ENCODE results near the gene KCNIP4. TPM values are rescaled to one million over a fixed set of nuclear protein-coding genes. Genes with fewer than 3 reads are reported as not detected.

Gene KCNIP4
- total RNA-seq, 1 donor from 2014 or later, result 0.39 TPM

GRCh38 chr4:21726255-21726815 lies 222.2 kb downstream of the KCNIP4 start:
- no peaks in the 10 kb centered on the region for H3K36me3 Mint-ChIP-seq
- Histone ChIP-seq H3K27me3 (no peaks in the 10 kb centered on the region), H4K20me1 (ENCODE audit: low read depth) (no peaks in the 10 kb centered on the region), H3K36me3 (no peaks in the 10 kb centered on the region), H3F3A (ENCODE audit: low read depth) (no peaks in the 10 kb centered on the region), H3K4me2 (no peak overlapping the region), H3K4me1 (no peaks in the 10 kb centered on the region), H3K4me3 (no peak overlapping the region), H3K27ac (no peak overlapping the region), H3K9ac (no peak overlapping the region), H2AFZ (replicated peaks) (peak overlapping the region; percentile 61), H3K79me2 (ENCODE audit: low read depth) (no peaks in the 10 kb centered on the region), H3K9me3 (ENCODE audit: low read depth) (no peaks in the 10 kb centered on the region)
- no peak overlapping the region for H3K27ac Mint-ChIP-seq
- H3K4me3 Mint-ChIP-seq, result no peak overlapping the region
- peaks cover 2% of the 10 kb centered on the region for H3K9me3 Mint-ChIP-seq
- no peaks in the 10 kb centered on the region for H3K27me3 Mint-ChIP-seq (ENCODE audit: insufficient read depth, low read depth)
- no peak for DNase-seq (ENCODE audit: low spot score)
- H3K4me1 Mint-ChIP-seq, result no peaks in the 10 kb centered on the region
- TF ChIP-seq CTCF (IDR thresholded peaks at IDR 0.05), result no peak
- TF ChIP-seq EZH2 (IDR thresholded peaks at IDR 0.05), result no peak
- no peak for TF ChIP-seq EZH2phosphoT487 (IDR thresholded peaks at IDR 0.05)

GRCh38 chr4:21722157-21722839 lies 226.3 kb downstream of the KCNIP4 start:
- H3K4me1 ChIP-seq, result no peaks in the 10 kb centered on the region
- no peaks in the 10 kb centered on the region for H3K36me3 ChIP-seq
- no peaks in the 10 kb centered on the region for H3K36me3 Mint-ChIP-seq
- H3K9me3 Mint-ChIP-seq, result peaks cover 2% of the 10 kb centered on the region
- peaks cover 2% of the 10 kb centered on the region for H3K27me3 Mint-ChIP-seq (ENCODE audit: insufficient read depth, low read depth)
- H3K4me3 Mint-ChIP-seq, result no peak overlapping the region
- H3K9ac ChIP-seq, result no peak overlapping the region
- no peaks in the 10 kb centered on the region for H4K20me1 ChIP-seq (ENCODE audit: low read depth)
- H3K4me2 ChIP-seq, result no peak overlapping the region
- H3K27ac Mint-ChIP-seq, result no peak overlapping the region
- no peak overlapping the region for H3K27ac ChIP-seq
- no peak overlapping the region for H3K4me3 ChIP-seq
- H3K79me2 ChIP-seq (ENCODE audit: low read depth), result no peaks in the 10 kb centered on the region
- no peaks in the 10 kb centered on the region for H3K27me3 ChIP-seq
- H3F3A ChIP-seq (ENCODE audit: low read depth), result no peaks in the 10 kb centered on the region
- no peaks in the 10 kb centered on the region for H3K9me3 ChIP-seq (ENCODE audit: low read depth)
- H3K4me1 Mint-ChIP-seq, result no peaks in the 10 kb centered on the region
- no peak overlapping the region for H2AFZ ChIP-seq (replicated peaks)
- no peak for DNase-seq (ENCODE audit: low spot score)
- TF ChIP-seq CTCF (IDR thresholded peaks at IDR 0.05), result no peak
- no peak for TF ChIP-seq EZH2phosphoT487 (IDR thresholded peaks at IDR 0.05)
- TF ChIP-seq EZH2 (IDR thresholded peaks at IDR 0.05), result no peak

- H4K20me1 ChIP-seq (ENCODE audit: low read depth), result no peaks in the 10 kb centered on the region
- no peak for TF ChIP-seq EZH2 (IDR thresholded peaks at IDR 0.05)
- TF ChIP-seq EZH2phosphoT487 (IDR thresholded peaks at IDR 0.05), result no peak
- no peak for TF ChIP-seq CTCF (IDR thresholded peaks at IDR 0.05)
- DNase-seq (ENCODE audit: low spot score), result no peak
- H3K79me2 ChIP-seq (ENCODE audit: low read depth), result no peaks in the 10 kb centered on the region
- no peak overlapping the region for H3K27ac ChIP-seq
- peaks cover 2% of the 10 kb centered on the region for H3K27me3 Mint-ChIP-seq (ENCODE audit: insufficient read depth, low read depth)
- H3K27me3 ChIP-seq, result no peaks in the 10 kb centered on the region
- H3F3A ChIP-seq (ENCODE audit: low read depth), result no peaks in the 10 kb centered on the region
- H3K4me2 ChIP-seq, result no peak overlapping the region
- H3K36me3 ChIP-seq, result no peaks in the 10 kb centered on the region
- H3K9me3 ChIP-seq (ENCODE audit: low read depth), result no peaks in the 10 kb centered on the region
- H3K9ac ChIP-seq, result no peak overlapping the region
- no peak overlapping the region for H3K4me3 ChIP-seq
- no peaks in the 10 kb centered on the region for H3K4me1 ChIP-seq
- no peak overlapping the region for H2AFZ ChIP-seq (replicated peaks)
- H3K4me1 Mint-ChIP-seq, result no peaks in the 10 kb centered on the region
- H3K9me3 Mint-ChIP-seq, result no peaks in the 10 kb centered on the region
- H3K36me3 Mint-ChIP-seq, result no peaks in the 10 kb centered on the region
- no peak overlapping the region for H3K27ac Mint-ChIP-seq
- H3K4me3 Mint-ChIP-seq, result no peak overlapping the region
Observed at GRCh38 chr4:21716531-21716930, 232.0 kb downstream of the KCNIP4 start.
